Gastrocnemius medialis (tissue), 4 donors: ENCODE data around the gene OPN4. TPM values are rescaled to one million over a fixed set of nuclear protein-coding genes. Genes with fewer than 3 reads are reported as not detected.

ENCODE experiments used
- ATAC-seq, 2 donors: fragments of 150-250 bp; one replicate each; pipeline ENCODE4 v1.9.1; 2016
- DNase-seq, 2 donors: peaks; one replicate each; pipeline ENCODE4 v3.0.0-alpha.2; 2019
- H3K27ac ChIP-seq, 4 donors: fragments of 200-600 bp; sonication (generic); 1 replicate in 1 of 4; 2 replicates in 3 of 4; pipeline ENCODE4 v1.5.1; 2016 to 2018; ENCODE audit warnings: mild to moderate bottlenecking in 2 of 4, moderate library complexity in 1 of 4
- H3K27me3 ChIP-seq, 3 donors: fragments of 200-600 bp; sonication (generic) in 2 of 3; 1 replicate in 1 of 3; 2 replicates in 2 of 3; pipeline versions ENCODE4 v1.5.1 to v1.6.0; 2016 to 2019; ENCODE audit warnings: mild to moderate bottlenecking in 1 of 3, moderate library complexity in 1 of 3
- H3K36me3 ChIP-seq, 2 donors: fragments of 200-600 bp; sonication (generic) in 1 of 2; one replicate each; pipeline ENCODE4 v1.5.1; 2017 to 2018
- H3K4me1 ChIP-seq, 2 donors: fragments of 200-600 bp; sonication (generic) in 1 of 2; one replicate each; pipeline ENCODE4 v1.5.1; 2016 to 2017; ENCODE audit warnings: mild to moderate bottlenecking in 2 of 2
- H3K4me3 ChIP-seq, 4 donors: fragments of 200-600 bp; sonication (generic) in 3 of 4; 1 replicate in 1 of 4; 2 replicates in 3 of 4; pipeline ENCODE4 v1.5.1; 2016 to 2019; ENCODE audit warnings: mild to moderate bottlenecking in 2 of 4
- H3K9me3 ChIP-seq, 3 donors: fragments of 200-600 bp; sonication (generic) in 2 of 3; 1 replicate in 1 of 3; 2 replicates in 2 of 3; pipeline ENCODE4 v1.5.1; 2016 to 2019
- POLR2A ChIP-seq, 2 donors: fragments of 450-650 bp; IDR thresholded peaks; one replicate each; pipeline ENCODE4 v1.6.1; 2017; ENCODE audit warnings: antibody characterized with exemption in 2 of 2, mild to moderate bottlenecking in 2 of 2, moderate library complexity in 2 of 2
- in situ Hi-C, 4 donors: fragments of 200-750 bp; cut with MboI; loops; one replicate each; pipeline versions ENCODE4 v1.15.0 to v1.8.0; 2017; ENCODE audit warnings: low sequenced_read_pairs in 4 of 4
- intact Hi-C: fragments of 100-400 bp; cut with DNase I; formaldehyde crosslinking; loops from one replicate; pipeline ENCODE4 v1.15.1; 2023; ENCODE audit warnings: low total_unique reads
- total RNA-seq, 4 donors: library from RNA; depleted of rRNA; stranded (reverse); fragments of >200 nt; gene quantifications; one replicate each; pipeline versions ENCODE4 v1.1.0 to v1.2.3, GENCODE V29; 2016
- TF ChIP-seq, protein P1 (sequence below), 5 experiments: fragments of 450-650 bp in 3 of 5; fragments of 200-600 bp in 2 of 5; sonication (generic) in 2 of 5; IDR thresholded peaks in 4 of 5; conservative IDR thresholded peaks in 1 of 5; 1 replicate in 4 of 5; 2 replicates in 1 of 5; pipeline ENCODE4 v1.5.1; 2016 to 2019; ENCODE audit warnings: antibody characterized with exemption in 5 of 5, mild to moderate bottlenecking in 3 of 5, moderate library complexity in 3 of 5

OPN4 gene
- total RNA-seq, 4 donors from 2014 or later: 0.13 to 4.2 (median 0.92) TPM; not detected in 1

DNA sequence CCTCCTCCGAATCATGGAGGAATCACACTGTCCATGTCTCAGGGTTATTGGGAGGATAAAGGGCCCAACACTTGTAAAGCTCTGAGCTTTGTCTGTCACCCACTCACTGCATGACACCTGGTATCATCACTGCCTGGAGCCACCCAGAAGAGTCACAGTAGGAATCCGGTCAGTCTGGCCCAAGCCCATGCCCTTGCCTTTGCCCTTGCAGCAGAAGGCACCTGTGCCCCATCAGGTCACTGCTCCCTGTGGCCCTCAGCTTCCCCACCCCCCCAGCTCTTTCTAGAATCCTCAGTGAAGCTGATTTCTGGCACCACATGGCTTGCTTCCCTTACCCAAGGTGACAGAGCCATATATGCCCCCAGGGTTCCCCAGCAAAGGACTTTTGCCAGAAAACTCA, 28.3 kb downstream of the OPN4 start:
- ATAC-seq (no peak), DNase-seq (no peak)
- intact Hi-C loops (no loop called here), in situ Hi-C loops (no loop called here)
- TF ChIP-seq POLR2A (IDR thresholded peaks at IDR 0.05): no peak
- TF ChIP-seq, protein P1, sequence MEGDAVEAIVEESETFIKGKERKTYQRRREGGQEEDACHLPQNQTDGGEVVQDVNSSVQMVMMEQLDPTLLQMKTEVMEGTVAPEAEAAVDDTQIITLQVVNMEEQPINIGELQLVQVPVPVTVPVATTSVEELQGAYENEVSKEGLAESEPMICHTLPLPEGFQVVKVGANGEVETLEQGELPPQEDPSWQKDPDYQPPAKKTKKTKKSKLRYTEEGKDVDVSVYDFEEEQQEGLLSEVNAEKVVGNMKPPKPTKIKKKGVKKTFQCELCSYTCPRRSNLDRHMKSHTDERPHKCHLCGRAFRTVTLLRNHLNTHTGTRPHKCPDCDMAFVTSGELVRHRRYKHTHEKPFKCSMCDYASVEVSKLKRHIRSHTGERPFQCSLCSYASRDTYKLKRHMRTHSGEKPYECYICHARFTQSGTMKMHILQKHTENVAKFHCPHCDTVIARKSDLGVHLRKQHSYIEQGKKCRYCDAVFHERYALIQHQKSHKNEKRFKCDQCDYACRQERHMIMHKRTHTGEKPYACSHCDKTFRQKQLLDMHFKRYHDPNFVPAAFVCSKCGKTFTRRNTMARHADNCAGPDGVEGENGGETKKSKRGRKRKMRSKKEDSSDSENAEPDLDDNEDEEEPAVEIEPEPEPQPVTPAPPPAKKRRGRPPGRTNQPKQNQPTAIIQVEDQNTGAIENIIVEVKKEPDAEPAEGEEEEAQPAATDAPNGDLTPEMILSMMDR (IDR thresholded peaks at IDR 0.05 in 4 of 5, conservative IDR thresholded peaks at IDR 0.05 in 1 of 5): no peak
- no peak overlapping the region for H3K4me3 ChIP-seq
- H3K9me3 ChIP-seq: no peaks in the 10 kb centered on the region
- peaks cover 82 to 100% of the 10 kb centered on the region in 2 donors for H3K4me1 ChIP-seq
- peak overlapping the region; percentile 98 to 100 (median 99) for H3K27ac ChIP-seq
- H3K27me3 ChIP-seq: no peaks in the 10 kb centered on the region
- H3K36me3 ChIP-seq: peaks cover 0 to 34% of the 10 kb centered on the region in 2 donors

DNA sequence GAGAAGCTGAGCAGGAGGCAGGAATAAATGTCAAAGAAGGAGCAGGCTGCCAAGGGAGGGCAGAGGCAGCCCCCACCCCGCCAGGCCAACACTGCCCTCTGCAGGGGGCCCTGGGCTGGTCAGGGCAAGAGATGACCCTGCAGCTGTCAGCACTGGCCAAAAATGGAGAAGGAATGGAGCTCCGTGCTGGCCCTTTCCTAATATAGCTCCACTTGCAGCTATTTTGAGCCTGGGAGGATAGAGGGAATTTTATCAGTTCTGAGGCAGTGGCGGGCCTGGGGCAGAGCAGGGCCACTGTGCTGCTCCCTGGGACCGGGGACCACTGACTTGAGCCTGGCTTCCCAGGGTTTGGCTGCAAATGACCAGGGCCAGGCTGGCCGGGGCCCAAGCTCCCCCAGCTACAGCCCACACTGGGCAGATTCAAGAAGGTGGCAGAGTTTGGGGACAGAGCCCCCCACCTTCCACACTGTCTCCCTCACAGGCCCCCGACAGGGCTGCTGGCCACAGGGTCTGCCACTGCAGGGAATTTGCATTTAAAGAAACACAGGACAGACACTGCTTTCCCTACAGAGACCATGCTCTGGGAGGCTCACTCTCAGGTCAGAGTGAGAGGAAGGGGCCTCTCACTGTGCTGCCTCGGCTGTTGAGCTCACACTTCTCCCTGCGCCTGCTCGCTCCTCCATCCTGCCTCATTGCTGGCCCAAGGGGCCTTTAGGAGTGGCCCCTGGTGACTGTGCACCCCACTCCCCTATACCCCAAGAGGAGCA, 30.2 kb downstream of the OPN4 start:
- Histone ChIP-seq H3K4me1 (peaks cover 83 to 91% of the 10 kb centered on the region in 2 donors), H3K4me3 (no peak overlapping the region), H3K27me3 (no peaks in the 10 kb centered on the region), H3K9me3 (no peaks in the 10 kb centered on the region), H3K27ac (peak overlapping the region; percentile 98 to 100 (median 99)), H3K36me3 (peaks cover 0 to 34% of the 10 kb centered on the region in 2 donors)
- ATAC-seq (peak; percentile 71), DNase-seq (peak; percentile 47 to 91)
- TF ChIP-seq, protein P1 (IDR thresholded peaks at IDR 0.05 in 4 of 5, conservative IDR thresholded peaks at IDR 0.05 in 1 of 5): peak; percentile 76 to 92 (median 86)
- TF ChIP-seq POLR2A (IDR thresholded peaks at IDR 0.05): no peak
- in situ Hi-C loops: no loop called here
- intact Hi-C loops: loop anchor here (1.0 to 5.0 kb wide), 3 partner anchors 23 to 283 kb away; partner anchors contain the start of gene ADIRF

DNA sequence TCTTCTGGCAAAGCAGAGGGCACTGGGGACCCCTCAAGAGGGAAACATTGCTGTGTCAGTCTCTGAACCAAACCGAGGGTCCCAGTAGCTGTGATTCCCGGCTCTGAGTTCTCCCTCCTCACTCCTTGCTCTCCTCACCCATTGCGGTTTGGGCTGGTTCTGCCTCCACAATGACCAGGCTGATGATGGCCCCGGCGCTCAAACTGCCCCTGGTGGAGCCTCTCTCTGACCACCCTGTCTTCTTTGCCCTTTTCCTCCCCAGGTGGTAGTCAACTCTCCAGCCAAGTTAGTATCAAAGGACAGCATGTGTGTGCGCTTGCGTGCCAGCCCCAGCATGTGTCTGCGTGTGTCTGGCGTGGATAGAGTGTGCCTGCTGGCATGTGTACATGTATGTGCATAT, 31.1 kb downstream of the OPN4 start:
- Histone ChIP-seq H3K36me3 (peaks cover 0 to 29% of the 10 kb centered on the region in 2 donors), H3K9me3 (no peaks in the 10 kb centered on the region), H3K4me3 (no peak overlapping the region), H3K27ac (peak overlapping the region; percentile 98 to 100 (median 99)), H3K27me3 (no peaks in the 10 kb centered on the region), H3K4me1 (peaks cover 74 to 84% of the 10 kb centered on the region in 2 donors)
- ATAC-seq (no peak), DNase-seq (no peak)
- no peak for TF ChIP-seq POLR2A (IDR thresholded peaks at IDR 0.05)
- TF ChIP-seq, protein P1 (IDR thresholded peaks at IDR 0.05 in 4 of 5, conservative IDR thresholded peaks at IDR 0.05 in 1 of 5): no peak
- in situ Hi-C loops (no loop called here), intact Hi-C loops (loop anchor here (5.0 kb wide), 1 partner anchor 282 kb away; the partner anchor contains the start of gene ADIRF)

DNA sequence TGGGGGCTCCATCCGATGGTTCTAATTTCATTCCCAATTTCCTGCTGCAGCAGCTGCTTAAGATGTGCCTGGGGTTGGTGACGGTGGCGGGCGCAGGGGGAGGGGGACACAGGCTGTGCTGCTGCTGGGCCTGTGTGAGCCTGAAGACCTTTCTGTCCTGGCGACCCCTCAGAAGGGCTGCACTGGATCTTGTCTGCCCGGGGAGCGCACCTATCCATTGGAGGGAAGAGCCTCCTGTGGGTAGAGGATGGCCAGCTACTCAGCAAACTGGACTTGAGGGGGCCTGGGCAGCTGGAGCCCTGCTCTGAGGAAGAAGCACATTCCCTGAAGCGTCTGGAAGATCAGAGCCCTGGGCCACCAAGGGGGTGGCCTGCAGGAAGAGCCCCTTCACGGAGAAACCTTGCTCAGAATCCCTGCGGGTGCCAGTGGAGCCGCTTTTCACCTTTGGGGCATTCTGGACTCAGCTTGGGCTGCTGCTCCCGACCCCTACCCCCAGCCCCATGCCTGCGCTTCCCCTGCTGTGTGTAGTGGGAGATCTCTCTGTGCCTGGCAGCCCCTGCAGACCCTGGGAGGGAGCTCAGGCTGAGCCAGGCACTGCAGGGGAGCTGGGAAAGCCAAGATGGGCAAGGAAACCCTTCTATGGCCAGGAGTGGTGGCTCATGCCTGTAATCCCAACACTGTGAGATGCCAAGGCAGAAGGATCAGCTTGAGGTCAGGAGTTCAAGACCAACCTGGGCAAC, 31.7 kb downstream of the OPN4 start:
- H3K27ac ChIP-seq: peak overlapping the region; percentile 98 to 100 (median 99)
- peaks cover 0 to 27% of the 10 kb centered on the region in 2 donors for H3K36me3 ChIP-seq
- DNase-seq: no peak
- no peak overlapping the region for H3K4me3 ChIP-seq
- TF ChIP-seq, protein P1 (IDR thresholded peaks at IDR 0.05 in 4 of 5, conservative IDR thresholded peaks at IDR 0.05 in 1 of 5): no peak
- TF ChIP-seq POLR2A (IDR thresholded peaks at IDR 0.05): no peak
- no peak for ATAC-seq
- in situ Hi-C loops: no loop called here
- intact Hi-C loops: loop anchor here (5.0 kb wide), 1 partner anchor 281 kb away; the partner anchor contains the start of gene ADIRF
- no peaks in the 10 kb centered on the region for H3K9me3 ChIP-seq
- peaks cover 75 to 84% of the 10 kb centered on the region in 2 donors for H3K4me1 ChIP-seq
- no peaks in the 10 kb centered on the region for H3K27me3 ChIP-seq
